HG03108 (cell line): ENCODE measurements around the gene MYCBP2.
A peak's percentile ranks its signal among the peaks of the same experiment; 100 is the strongest.
"Not testable (repeated sequence)": the region's sequence is repeated elsewhere in the genome, so short reads cannot be mapped to it uniquely, and the experiment has no call there.

ENCODE experiments used
- ATAC-seq: cut with Tn5 transposase; IDR thresholded peaks from one replicate; pipeline ENCODE4 v1.9.1; 2021; ENCODE audit warnings: moderate library complexity; ENCODE audit not compliant: unreplicated experiment

Gene MYCBP2

DNA sequence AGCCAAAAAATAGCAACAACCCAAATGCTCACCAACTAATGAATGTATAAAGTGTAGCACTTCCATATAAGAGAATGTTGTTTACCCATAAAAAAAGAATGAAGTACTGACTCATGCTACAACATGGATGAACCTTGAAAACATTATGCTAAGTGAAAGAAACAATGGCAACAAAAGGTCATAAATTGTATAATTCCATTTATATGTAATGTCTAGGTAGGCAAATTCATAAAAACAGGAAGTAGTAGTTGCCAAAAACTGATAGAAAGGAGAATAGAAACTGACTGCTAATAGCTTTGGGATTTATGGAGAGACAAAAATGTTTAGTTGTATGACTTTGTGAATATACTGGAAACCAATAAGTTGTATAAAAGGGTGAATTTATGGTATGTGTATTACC, 21.6 kb downstream of the MYCBP2 start:
- ATAC-seq: no peak

DNA sequence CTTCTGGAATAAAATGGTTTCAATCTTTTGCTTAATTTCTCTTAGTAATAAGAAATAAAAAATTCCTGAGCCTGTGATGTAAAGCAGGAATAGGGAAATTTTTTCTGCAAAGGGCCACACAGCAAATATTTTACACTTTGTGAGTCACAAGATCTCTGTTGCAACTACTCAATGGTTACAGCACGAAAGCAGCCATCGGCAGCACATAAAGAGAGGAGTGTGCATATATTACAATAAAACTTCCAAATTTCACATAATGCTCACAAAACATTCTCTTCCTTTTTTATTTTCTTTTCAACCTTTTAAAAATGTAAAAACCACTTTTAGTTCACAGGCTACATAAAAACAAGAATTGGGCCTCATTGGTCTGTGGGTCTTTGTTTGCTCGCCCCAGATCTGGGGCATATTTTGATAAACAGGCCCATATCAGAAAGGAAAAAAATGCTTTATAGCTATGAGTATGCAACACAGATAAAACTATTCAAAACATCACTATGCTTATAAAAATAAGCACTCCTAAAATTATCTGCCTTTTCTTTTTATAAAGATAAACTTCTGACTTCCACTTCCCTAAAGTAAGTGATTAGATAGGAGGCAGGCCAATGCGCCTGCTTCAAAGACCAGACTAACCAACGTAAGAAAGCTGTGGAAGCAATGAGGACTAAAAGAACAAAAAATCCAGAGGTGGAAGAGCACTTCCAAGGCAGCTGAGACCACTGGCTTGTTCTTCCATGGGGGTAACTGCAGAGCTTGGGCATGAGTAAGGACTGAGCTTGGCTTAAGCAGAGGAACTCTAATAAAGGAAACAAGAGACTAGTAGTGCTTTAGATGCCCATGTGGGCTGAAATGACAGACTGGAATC, 26.5 kb downstream of the MYCBP2 start:
- no peak for ATAC-seq

DNA sequence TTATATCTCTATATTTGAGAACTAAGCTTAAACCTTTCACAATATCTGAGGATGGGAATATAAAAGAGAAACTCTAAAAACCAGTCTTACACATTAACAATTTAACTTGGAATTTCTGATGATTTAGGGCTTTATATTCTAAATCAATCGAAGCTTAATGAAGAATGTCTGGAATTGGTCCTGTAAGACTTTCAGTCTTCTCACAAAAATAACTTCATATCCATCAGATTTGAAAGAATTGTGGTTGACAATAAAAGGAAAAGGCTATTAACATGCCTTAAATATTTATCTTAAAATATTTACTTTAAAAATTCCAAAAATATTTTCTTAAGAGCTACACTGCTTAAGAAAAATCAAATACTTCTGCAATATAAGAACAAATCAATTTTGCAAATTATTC, 27.3 kb downstream of the MYCBP2 start:
- no peak for ATAC-seq

DNA sequence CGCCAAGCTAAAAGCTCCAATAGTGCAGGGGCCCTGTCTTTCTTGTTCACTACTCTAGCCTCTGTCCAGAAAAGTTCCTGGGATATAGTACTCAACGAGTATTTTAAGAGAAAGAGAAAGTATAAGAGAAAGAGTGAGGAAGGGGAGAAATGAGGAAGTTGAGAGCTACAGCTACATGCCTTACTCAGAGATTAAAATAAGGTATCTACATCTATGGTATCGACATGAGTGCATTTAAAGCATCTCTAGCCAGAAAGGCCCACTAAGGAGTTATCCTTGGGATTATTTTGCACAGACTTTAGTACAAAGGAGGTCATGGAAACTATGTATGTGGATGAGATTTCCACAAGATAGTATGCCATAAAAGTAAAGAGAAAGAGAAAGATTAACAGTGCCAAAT, 28.5 kb downstream of the MYCBP2 start:
- ATAC-seq: peak; percentile 52

DNA sequence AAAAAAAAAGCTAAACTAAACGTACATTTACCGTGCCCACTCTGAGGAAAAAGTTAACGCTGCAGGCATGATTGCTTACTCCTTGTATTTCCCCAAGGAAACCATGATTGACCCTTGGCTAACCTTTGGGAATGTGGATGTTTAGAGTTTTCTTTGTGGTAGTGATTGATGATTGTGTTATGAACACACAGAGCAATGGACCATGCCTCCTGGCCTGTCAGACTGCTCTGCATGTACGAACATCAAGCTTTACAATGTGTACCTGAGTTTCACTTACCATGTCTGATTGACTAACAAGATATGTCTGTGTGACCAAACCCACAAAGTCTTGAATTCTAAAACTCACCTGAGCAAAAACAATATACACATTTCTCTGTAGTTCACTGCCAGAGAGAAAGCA, 35.1 kb downstream of the MYCBP2 start:
- no peak for ATAC-seq

DNA sequence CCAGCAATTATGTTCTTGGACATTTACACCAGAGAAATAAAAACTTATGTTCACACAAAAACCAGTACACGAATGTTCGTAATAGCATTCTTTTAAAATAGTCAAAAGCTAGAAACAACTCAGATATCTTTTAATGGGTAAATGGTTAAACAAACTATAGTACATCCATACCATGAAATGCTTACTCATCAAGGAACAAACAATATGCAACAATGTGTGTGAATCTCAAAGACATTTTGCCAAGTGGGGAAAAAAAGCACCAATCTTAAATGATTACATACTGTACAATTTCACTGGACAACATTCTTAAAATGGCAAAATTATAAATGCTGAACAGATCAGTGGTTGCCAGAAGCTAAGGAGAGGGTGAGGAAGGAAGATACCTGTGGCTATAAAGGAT, 36.6 kb downstream of the MYCBP2 start:
- no peak for ATAC-seq

DNA sequence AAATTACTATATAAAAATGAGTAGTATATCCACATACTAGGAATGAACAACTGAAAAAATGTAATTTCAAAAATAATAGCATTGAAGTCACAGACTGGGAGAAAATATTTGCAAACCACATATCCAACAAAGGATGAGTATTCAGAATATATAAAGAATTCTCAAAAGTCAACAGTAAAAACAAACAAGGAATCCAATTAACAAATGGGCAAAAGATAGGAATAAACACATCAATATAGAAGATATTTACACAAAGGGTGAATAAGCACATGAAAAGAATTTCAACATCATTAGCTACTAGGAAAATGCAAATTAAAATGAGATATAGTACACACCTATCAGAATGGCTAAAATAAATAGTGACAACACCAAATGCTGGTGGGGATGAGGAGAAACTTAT, 37.0 kb downstream of the MYCBP2 start:
- no peak for ATAC-seq

DNA sequence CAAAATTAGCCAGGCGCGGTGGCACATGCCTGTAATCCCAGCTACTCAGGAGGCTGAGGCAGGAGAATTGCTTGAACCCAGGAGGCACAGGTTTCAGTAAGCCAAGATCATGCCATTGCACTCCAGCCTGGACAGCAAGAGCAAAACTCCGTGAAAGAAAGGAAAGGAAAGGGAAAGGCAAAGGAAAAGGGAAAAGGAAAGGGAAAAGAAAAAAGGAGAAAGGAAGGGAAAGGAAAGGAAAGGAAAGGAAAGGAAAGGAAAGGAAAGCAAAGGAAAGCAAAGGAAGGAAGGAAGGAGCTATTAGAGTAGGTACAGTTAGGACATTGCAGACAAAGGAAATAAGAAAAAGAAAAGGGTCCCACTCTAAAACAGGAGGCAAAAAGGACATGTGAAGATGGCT, 41.3 kb downstream of the MYCBP2 start:
- ATAC-seq: not testable (repeated sequence)

DNA sequence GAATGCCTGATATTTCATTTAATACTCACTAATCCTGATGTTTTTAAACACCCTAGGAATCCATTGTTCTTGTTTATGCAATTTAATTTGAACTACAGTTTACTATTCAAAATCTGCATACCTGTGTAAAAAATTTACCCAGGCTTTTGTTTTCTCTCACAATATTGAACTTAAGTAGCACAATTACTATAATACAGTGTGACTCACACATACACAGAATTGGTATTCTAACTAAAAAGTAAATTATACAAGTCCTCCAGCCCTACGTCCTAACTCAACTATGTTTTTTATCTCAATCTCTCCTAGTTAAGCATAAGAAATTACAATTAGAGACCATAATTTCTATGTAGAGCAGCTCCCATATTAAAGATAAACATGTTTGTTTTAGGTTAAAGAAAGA, 41.8 kb downstream of the MYCBP2 start:
- ATAC-seq: no peak

DNA sequence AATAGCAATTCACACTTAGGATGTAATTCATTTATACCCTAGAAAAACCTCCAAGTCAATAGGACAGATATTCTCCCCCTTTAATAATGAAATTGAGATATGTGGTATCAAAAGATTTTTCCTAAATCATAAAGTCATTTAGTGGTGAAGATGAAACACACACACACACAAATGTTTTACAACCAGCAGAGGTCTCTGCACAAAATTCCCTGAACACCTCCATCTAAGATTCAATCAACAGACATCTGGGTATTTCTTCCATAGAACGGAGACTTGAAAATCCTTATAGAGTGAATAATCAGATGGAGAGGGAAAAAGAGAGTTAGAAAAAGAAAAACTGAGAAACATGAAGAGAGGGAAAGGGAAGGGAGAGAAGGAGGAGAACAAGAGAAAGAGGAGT, 52.8 kb downstream of the MYCBP2 start:
- no peak for ATAC-seq

DNA sequence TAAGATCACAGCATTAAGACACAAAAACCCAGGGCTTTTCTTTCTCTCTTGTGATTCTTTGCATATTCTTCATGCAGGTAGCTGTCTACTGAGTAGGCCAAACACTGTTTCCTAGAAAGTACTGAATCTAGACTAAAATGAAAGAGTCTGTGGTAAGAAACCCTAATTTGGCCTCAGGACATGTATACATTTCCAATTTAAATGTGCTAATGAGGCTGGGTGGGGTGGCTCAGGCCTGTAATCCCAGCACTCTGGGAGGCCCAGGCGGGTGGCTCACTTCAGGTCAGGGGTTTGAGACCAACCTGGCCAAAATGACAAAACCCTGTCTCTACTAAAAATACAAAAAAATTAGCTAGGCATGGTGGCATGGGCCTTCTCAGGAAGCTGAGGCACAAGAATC, 57.8 kb downstream of the MYCBP2 start:
- no peak for ATAC-seq

DNA sequence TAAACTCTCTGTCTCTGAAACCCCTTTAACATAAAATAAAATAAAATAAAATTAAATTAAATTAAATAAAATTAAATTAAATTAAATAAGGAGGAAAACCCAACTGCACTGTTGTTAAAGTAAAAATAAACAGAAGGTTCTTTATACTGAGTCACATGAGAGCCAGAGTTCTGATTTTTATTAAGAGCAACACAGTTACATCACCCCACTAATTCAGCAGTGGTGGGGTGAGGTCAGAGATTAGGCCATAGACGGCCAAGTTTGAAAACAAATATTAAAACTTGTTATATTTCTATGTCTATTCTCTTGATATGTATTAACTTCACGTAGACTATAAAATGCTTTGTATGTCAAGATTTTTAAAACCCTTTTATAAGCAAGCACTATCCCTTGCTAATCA, 59.5 kb downstream of the MYCBP2 start:
- no peak for ATAC-seq

DNA sequence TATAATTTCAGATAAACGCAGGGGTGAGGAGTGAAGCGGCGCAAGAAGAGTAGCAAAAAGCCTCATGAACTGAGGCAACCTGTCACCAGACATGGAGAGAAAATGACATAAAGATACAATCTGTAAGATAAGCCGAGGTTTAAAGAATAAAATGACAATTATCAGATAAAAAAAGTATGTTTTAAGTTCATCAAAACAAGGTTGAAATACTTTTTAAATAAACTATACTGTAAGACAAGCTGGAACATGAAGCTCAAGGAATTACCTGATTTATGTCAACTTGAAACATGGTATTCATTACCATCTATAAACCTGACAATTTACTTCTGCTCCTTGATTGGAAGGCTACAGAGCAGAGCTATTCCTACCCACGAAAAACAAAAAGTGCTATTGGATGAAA, 61.6 kb downstream of the MYCBP2 start:
- ATAC-seq: no peak

DNA sequence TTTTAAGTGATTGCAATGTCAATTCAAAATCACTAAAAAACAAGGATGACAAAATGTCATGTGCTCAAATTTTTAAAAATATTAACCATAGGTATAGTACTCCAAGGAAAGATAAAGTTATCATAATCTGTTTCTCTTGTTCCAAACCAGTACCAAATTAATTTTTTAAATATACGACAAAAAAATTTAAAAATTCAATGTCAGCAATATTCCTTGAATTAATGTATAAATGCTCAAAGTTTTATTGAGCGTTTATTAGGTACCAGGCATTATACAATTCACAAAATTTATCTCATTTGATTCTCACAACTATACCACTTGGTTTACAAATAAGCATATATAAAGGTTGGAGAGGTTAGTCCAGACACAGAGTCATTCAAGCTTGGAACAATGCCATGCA, 64.7 kb downstream of the MYCBP2 start:
- ATAC-seq: no peak

DNA sequence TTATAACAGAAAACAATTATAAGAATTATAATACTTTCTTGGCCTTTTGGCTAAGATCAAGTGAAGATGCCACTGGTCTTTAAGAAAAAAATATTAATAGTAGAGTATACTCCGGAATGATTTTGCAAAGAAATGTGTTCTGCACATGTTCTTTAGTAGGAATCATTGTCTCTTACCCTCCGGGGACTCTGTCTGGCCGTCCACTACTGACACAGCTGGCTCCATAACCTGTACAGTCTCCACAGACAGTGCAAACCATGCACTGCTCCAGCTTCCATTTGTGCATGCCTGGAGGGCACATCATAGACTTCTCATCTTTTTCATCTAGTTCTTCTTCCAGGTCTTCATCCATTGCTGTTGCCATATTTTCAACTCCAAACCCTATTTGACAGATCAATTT, 75.9 kb downstream of the MYCBP2 start:
- no peak for ATAC-seq

DNA sequence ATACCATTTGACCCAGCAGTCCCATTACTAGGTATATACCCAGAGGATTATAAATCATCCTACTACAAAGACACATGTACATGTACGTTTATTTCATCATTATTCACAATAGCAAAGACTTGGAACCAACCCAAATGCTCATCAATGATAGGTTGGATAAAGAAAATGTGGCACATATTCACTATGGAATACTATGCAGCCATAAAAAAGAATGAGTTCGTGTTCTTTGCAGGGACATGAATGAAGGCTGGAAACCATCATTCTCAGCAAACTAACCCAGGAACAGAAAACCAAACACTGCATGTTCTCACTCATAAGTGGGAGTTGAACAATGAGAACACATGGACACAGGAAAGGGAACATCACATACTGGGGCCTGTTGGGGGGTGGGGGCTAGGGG, 81.7 kb downstream of the MYCBP2 start:
- ATAC-seq: not testable (repeated sequence)

DNA sequence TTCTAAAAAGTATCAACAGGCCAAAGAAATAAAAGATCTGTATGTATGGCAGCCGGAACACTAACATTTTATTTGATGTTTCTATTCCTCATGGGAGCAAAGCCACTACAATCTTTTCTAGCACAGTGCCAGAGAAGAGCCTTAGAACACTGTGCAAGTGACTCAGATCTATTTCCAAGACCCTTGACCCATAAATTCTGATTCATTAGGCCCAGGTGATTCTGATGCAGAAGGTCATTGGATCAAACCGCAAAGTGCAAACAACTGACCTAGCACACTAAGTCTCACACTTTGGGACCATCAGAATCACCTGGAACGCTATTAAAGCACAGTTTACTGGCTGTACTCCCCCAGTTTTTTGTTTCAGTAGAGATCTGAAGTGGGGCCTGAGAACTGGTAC, 87.6 kb downstream of the MYCBP2 start:
- ATAC-seq: no peak

DNA sequence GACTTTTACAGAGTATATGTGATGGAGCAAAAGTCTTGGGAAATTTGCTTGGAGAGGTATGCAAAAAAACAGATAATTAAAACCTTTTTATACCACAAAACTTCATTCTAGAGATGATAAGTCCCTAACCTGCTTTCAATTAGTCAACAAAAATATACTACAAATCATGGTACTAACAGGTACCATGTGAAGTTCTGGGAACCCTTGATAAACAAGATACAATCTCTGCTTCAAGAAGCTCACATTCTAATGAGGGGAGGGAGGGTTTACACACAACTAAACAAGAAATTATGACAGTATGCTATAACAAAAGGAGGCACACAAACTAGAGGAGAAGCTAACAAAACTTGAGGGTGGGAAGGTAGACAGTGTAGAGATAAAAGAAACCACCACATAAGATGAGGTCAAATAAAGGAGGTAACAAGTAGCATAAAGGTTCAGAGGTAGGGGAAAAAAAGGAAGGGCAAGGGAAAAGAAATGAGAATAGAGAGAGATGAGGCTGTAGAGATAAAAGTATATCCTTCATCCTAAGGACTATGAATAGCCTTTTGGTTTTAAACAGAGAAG, 91.4 kb downstream of the MYCBP2 start:
- no peak for ATAC-seq

DNA sequence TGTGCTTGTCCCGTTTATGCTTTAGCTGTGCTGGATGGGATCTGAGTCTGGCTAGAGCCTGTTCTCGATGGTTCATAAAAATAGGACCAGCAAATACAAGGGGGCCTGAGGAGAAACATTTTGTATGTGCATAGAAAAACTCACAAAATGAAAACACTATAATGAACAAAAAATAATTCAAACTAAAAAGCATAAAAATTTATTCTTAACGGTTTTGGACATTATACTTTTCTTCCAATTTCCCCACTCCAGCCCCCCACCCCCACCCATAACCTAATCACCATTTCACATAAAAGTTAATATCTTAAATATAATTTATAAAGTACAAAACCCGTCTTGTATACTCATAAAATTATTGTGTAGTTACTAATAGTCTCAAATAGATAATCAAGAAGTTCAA, 93.7 kb downstream of the MYCBP2 start:
- ATAC-seq: no peak

DNA sequence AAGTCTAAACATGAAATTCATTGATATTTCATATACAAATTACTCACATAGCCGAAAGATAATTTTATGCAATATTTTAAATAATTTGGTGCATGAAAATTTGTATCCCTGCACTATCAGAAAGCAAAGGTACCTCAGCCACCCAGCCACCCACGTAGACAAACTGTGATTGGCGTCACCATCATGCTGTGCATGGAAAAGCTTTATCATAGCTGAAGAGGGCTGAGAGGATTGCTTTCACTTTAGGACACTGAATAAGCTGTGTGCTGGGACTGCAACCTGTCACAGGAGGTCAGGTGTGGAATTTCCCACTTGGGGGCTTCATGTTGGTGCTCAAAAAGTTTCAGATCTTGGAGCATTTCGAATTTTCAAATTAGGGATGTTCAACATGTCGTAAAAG, 96.3 kb downstream of the MYCBP2 start:
- ATAC-seq: no peak

DNA sequence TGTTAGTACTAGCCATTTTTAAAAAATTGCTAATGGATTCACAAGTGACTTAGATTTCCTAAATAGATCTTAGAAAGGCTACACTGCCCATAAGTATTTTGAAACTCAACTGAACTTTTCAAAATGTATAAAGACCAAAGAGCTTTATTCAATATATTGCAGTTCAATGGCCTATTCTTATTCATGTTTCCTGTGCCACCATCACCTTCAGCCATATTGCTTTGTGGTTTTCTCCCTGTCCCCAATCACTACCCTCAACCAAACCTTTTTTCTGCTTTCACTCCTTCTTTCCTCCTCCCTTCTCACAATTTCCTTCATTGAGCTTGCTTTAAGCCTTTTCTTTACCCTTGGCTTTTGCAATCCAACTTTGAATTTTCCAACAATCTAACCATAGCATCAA, 100.9 kb downstream of the MYCBP2 start:
- ATAC-seq: no peak

DNA sequence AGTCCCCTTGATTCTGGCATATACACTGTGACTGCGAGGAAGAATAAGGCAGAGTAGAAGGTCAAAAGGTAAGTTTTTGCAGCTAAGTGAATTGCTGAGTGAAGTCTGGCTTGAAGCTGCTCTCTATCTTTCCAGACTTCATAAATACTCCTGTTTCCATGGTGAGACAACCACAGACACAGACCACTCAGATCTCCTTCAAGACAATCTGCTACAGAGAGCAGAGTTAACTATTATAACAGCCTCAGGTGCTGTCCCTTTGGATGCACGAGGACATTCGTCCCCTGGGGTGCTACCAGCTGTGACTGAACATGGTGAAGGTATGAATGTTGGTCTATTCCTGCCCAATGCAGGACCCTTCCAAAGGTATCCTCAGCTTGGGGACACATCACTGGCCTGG, 104.0 kb downstream of the MYCBP2 start:
- no peak for ATAC-seq
